Immature natural killer cell (primary cell): ENCODE measurements around the gene MSN. TPM values are rescaled to one million over a fixed set of nuclear protein-coding genes. Genes with fewer than 3 reads are reported as not detected.

Experiments used
- DNase-seq, 3 donors: peaks; one replicate each; pipeline ENCODE4 v3.0.0; 2022; ENCODE audit warnings: mixed read lengths in 1 of 3
- H3K27ac Mint-ChIP-seq, 6 donors: one replicate each; pipeline ENCODE4 v1.8.0; 2020; ENCODE audit warnings: mixed read lengths in 6 of 6, mild to moderate bottlenecking in 5 of 6, inconsistent platforms in 4 of 6, moderate library complexity in 3 of 6
- H3K27me3 Mint-ChIP-seq, 3 donors: one replicate each; pipeline ENCODE4 v1.8.0; 2020 to 2021; ENCODE audit warnings: low read depth in 3 of 3, mild to moderate bottlenecking in 3 of 3, mixed read lengths in 3 of 3, moderate library complexity in 3 of 3, inconsistent platforms in 1 of 3
- H3K36me3 Mint-ChIP-seq, 3 donors: one replicate each; pipeline ENCODE4 v1.8.0; 2020; ENCODE audit warnings: mixed read lengths in 3 of 3, inconsistent platforms in 2 of 3, mild to moderate bottlenecking in 2 of 3
- H3K4me1 Mint-ChIP-seq, 2 donors: one replicate each; pipeline ENCODE4 v1.8.0; 2020; ENCODE audit warnings: inconsistent platforms in 2 of 2, mild to moderate bottlenecking in 2 of 2, mixed read lengths in 2 of 2, moderate library complexity in 1 of 2
- H3K4me3 Mint-ChIP-seq, 5 donors: one replicate each; pipeline ENCODE4 v1.8.0; 2020; ENCODE audit warnings: mild to moderate bottlenecking in 5 of 5, mixed read lengths in 5 of 5, inconsistent platforms in 3 of 5, moderate library complexity in 3 of 5
- H3K9me3 Mint-ChIP-seq, 6 donors: one replicate each; pipeline ENCODE4 v1.8.0; 2020; ENCODE audit warnings: mild to moderate bottlenecking in 6 of 6, mixed read lengths in 6 of 6, inconsistent platforms in 4 of 6, moderate library complexity in 3 of 6
- polyA plus RNA-seq, 3 donors: library from polyadenylated mRNA; unstranded; fragments of 300-500 nt; fragmentation: Illumina TruSeq; gene quantifications; one replicate each; pipeline ENCODE4 v1.2.3, GENCODE V29; 2021

Gene MSN
- polyA plus RNA-seq, 3 donors from 2014 or later, result 1,039 to 1,577 (median 1,568) TPM

GRCh38 chrX:65685112-65685511 is 17.7 kb downstream of the MSN start:
- H3K9me3 Mint-ChIP-seq, result no peaks in the 10 kb centered on the region
- peaks cover 96 to 98% of the 10 kb centered on the region in 2 donors for H3K4me1 Mint-ChIP-seq
- peaks cover 3 to 8% (median 6%) of the 10 kb centered on the region in 3 donors for H3K36me3 Mint-ChIP-seq
- peak overlapping the region; percentile 55 to 79 (median 67) for H3K4me3 Mint-ChIP-seq
- no peak for DNase-seq
- H3K27ac Mint-ChIP-seq, result peak overlapping the region; percentile 83 to 89 (median 86)
- H3K27me3 Mint-ChIP-seq, result peaks cover 0 to 3% (median 0%) of the 10 kb centered on the region in 3 donors

DNA sequence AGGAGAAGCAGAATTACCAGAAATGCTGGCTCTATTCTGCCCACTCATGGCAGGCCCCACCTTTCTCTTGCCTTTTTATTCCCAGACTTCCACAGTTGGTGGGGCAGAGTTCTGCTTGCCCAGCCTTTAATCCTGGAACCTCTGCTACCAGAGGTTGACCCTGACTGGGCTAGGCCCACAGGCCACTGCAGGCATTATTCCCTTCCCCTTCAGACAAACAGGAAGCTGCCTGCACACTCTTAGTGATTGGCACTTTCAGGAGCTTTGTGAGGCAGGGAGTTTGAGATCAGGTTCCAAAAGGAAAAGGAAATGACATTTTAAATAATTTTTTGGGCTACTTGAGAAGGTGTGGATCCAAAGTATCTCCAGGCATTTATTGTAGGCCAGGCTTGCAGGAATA is 18.8 kb downstream of the MSN start:
- peak overlapping the region; percentile 71 to 92 (median 86) for H3K27ac Mint-ChIP-seq
- no peaks in the 10 kb centered on the region for H3K9me3 Mint-ChIP-seq
- H3K4me3 Mint-ChIP-seq, result peak overlapping the region; percentile 28 to 79 (median 58)
- H3K36me3 Mint-ChIP-seq, result peaks cover 0 to 6% (median 4%) of the 10 kb centered on the region in 3 donors
- peaks cover 0 to under 1% (median 0%) of the 10 kb centered on the region in 3 donors for H3K27me3 Mint-ChIP-seq
- peaks cover 97 to 99% of the 10 kb centered on the region in 2 donors for H3K4me1 Mint-ChIP-seq
- DNase-seq, result no peak

- DNase-seq, result no peak
- peak overlapping the region; percentile 83 to 92 (median 86) for H3K27ac Mint-ChIP-seq
- H3K4me1 Mint-ChIP-seq, result peaks cover 97 to 99% of the 10 kb centered on the region in 2 donors
- H3K36me3 Mint-ChIP-seq, result peaks cover 0 to 6% (median 4%) of the 10 kb centered on the region in 3 donors
- no peaks in the 10 kb centered on the region for H3K27me3 Mint-ChIP-seq
- no peaks in the 10 kb centered on the region for H3K9me3 Mint-ChIP-seq
- H3K4me3 Mint-ChIP-seq, result peak overlapping the region; percentile 55 to 85 (median 77)
These were observed 19.9 kb downstream of the MSN start for GRCh38 chrX:65687367-65687766.

GRCh38 chrX:65688403-65688871 is 21.0 kb downstream of the MSN start:
- Mint-ChIP-seq H3K4me1 (peaks cover 96 to 99% of the 10 kb centered on the region in 2 donors), H3K27ac (peak overlapping the region; percentile 76 to 92 (median 88)), H3K27me3 (no peaks in the 10 kb centered on the region), H3K4me3 (peak overlapping the region; percentile 70 to 87 (median 77)), H3K9me3 (no peaks in the 10 kb centered on the region), H3K36me3 (peaks cover 0 to 6% (median 4%) of the 10 kb centered on the region in 3 donors)
- DNase-seq, result peak; percentile 39 to 42 (median 39)

DNA sequence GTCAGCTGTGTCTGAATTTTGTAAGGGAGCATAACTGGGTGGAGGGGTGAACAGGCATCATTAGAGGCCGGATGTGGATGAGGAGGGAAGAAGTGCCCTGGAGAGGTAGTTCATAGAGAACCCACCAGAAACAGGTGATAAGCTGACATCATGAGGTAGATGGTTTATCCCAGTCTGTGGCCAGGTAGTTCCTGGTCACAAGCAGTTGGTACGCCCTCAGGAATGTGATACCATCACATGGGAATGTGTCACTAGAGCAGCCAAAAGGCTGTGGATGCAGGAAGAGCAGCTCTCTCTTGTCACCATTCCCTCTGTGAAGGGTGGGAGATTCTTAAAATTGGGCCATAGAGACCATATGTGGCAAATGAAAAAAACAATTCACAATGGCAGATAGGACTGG is 21.9 kb downstream of the MSN start:
- Mint-ChIP-seq H3K4me1 (peaks cover 97 to 99% of the 10 kb centered on the region in 2 donors), H3K27me3 (no peaks in the 10 kb centered on the region), H3K4me3 (peak overlapping the region; percentile 70 to 87 (median 77)), H3K9me3 (no peaks in the 10 kb centered on the region), H3K27ac (peak overlapping the region; percentile 76 to 92 (median 88)), H3K36me3 (peaks cover 0 to 6% (median 4%) of the 10 kb centered on the region in 3 donors)
- no peak for DNase-seq

- no peaks in the 10 kb centered on the region for H3K9me3 Mint-ChIP-seq
- peaks cover 0 to 4% (median 3%) of the 10 kb centered on the region in 3 donors for H3K36me3 Mint-ChIP-seq
- H3K27me3 Mint-ChIP-seq, result peaks cover 5 to 9% (median 6%) of the 10 kb centered on the region in 3 donors
- H3K4me3 Mint-ChIP-seq, result peak overlapping the region; percentile 50 to 87 (median 76)
- no peak for DNase-seq
- H3K4me1 Mint-ChIP-seq, result peaks cover 98 to 100% of the 10 kb centered on the region in 2 donors
- H3K27ac Mint-ChIP-seq, result peak overlapping the region; percentile 76 to 92 (median 88)
These were observed 22.8 kb downstream of the MSN start for GRCh38 chrX:65690057-65690855.

- DNase-seq, result no peak
- Mint-ChIP-seq H3K4me1 (peaks cover 98 to 100% of the 10 kb centered on the region in 2 donors), H3K9me3 (no peaks in the 10 kb centered on the region), H3K27ac (peak overlapping the region; percentile 91 to 96 (median 92)), H3K36me3 (no peaks in the 10 kb centered on the region), H3K27me3 (peaks cover 6 to 20% (median 13%) of the 10 kb centered on the region in 3 donors), H3K4me3 (peak overlapping the region; percentile 73 to 89 (median 75))
These were observed 28.5 kb downstream of the MSN start for GRCh38 chrX:65695849-65696449.

DNA sequence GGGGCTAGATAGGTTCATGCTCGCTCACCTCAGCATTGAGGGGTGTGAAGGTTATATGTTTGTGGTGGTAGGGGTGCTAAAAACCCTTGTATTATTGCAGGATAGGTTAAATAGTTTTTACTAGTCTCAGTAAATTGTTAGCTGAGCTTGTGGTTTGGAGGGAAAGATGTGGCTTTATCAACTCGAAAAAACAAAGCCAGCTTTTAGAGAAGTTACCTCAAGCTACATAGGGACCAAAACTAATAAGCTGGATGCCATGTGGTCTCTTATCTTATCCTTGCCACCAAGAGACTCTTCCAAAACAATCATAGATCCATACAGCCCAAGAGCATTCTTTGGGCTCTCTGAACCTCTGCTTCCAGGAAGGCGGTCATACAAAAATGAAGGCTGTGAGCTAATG is 29.2 kb downstream of the MSN start:
- H3K9me3 Mint-ChIP-seq, result no peaks in the 10 kb centered on the region
- H3K4me3 Mint-ChIP-seq, result peak overlapping the region; percentile 73 to 89 (median 75)
- H3K4me1 Mint-ChIP-seq, result peaks cover 98 to 100% of the 10 kb centered on the region in 2 donors
- peak overlapping the region; percentile 91 to 96 (median 92) for H3K27ac Mint-ChIP-seq
- peaks cover 0 to 4% (median 0%) of the 10 kb centered on the region in 3 donors for H3K36me3 Mint-ChIP-seq
- H3K27me3 Mint-ChIP-seq, result peaks cover 6 to 20% (median 17%) of the 10 kb centered on the region in 3 donors
- peak; percentile 51 to 60 (median 54) for DNase-seq

- Mint-ChIP-seq H3K36me3 (peaks cover 0 to 6% (median 0%) of the 10 kb centered on the region in 3 donors), H3K27me3 (peaks cover 6 to 20% (median 17%) of the 10 kb centered on the region in 3 donors), H3K9me3 (no peaks in the 10 kb centered on the region), H3K4me3 (peak overlapping the region; percentile 73 to 89 (median 75)), H3K27ac (peak overlapping the region; percentile 91 to 96 (median 92)), H3K4me1 (peaks cover 97 to 98% of the 10 kb centered on the region in 2 donors)
- no peak for DNase-seq
These were observed 29.8 kb downstream of the MSN start for GRCh38 chrX:65697211-65697641.

DNA sequence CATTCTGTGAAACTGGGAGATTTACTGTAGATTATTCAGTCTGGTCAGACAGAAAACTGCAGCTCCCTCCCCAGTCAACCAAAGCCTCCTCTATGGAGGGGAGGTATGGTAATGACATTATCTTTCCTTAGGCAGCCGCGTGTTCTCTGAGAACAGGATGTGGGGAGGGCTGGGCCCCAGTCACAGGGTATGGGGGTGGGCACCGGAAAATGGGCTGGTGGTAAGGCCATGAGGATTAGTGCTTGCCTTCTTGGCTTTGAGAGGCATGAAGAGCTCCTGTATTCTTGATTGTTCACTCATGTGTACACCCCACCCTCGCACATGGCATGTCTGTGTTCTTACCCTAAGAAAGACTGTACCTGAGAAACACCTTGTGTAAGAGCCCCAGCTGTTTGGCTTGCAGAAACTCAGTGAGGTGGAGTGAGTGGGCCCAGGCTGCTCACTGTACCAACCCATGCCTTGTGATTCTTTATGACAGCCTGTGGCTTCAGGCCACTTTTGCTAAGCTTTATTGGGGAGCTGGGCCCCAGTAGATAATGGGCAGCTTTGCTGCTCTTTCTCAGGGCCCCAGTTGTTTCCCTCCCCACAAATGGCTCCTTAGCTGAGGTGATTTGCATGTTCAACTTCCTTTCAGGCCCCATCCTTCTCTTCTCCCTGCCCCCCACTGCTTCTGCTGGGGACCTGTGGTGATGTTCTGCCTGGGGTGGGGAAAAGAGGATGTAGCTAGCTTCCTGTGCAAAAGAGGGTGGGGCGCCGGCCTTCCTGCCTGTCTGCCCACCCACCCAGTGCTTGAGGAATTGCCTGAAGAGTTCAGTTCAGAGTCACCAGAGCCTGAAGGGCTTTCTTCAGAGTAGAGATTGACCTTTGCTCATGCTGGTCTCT is 30.7 kb downstream of the MSN start:
- Mint-ChIP-seq H3K36me3 (peaks cover 0 to 11% (median 4%) of the 10 kb centered on the region in 3 donors), H3K4me1 (peaks cover 97 to 98% of the 10 kb centered on the region in 2 donors), H3K27ac (peak overlapping the region; percentile 91 to 96 (median 92)), H3K9me3 (no peaks in the 10 kb centered on the region), H3K4me3 (peak overlapping the region; percentile 73 to 89 (median 75)), H3K27me3 (peaks cover 6 to 20% (median 17%) of the 10 kb centered on the region in 3 donors)
- DNase-seq, result peak; percentile 79 to 81 (median 80)

GRCh38 chrX:65702956-65703355 is 35.5 kb downstream of the MSN start:
- Mint-ChIP-seq H3K36me3 (peaks cover 7 to 30% (median 7%) of the 10 kb centered on the region in 3 donors), H3K27me3 (peaks cover under 1 to 7% (median 2%) of the 10 kb centered on the region in 3 donors), H3K4me1 (peaks cover 97 to 98% of the 10 kb centered on the region in 2 donors), H3K27ac (peak overlapping the region; percentile 92 to 96 (median 94)), H3K4me3 (peak overlapping the region in 4 of 5 donors; percentile 23 to 79 (median 70)), H3K9me3 (no peaks in the 10 kb centered on the region)
- DNase-seq, result no peak

DNA sequence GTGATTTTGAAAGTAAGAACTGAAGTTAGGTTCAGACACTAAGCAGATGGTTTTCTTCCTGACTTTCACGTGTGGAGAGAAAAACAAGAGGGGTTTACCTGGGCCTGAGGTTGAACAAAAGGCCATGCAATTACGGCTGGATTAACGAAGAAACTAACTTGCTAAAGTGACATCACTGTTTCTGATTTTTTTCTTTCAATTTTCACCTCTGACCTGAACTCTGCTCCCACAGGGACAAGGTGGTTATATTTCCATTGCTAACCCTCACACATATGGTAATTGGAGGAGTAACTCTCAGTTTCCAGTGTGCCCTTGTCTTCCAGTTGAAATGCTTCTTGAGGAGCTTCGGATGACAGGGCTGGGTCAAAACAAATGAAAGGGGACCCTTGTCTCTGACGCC is 38.0 kb downstream of the MSN start:
- Mint-ChIP-seq H3K4me1 (peaks cover 90 to 93% of the 10 kb centered on the region in 2 donors), H3K4me3 (peak overlapping the region; percentile 45 to 86 (median 62)), H3K9me3 (no peaks in the 10 kb centered on the region)

More for the DNA sequence above, 38.0 kb downstream of the MSN start:
- Mint-ChIP-seq H3K27ac (peak overlapping the region; percentile 91 to 95 (median 92)), H3K27me3 (peaks cover 0 to 6% (median 4%) of the 10 kb centered on the region in 3 donors), H3K36me3 (peaks cover 7 to 35% (median 14%) of the 10 kb centered on the region in 3 donors)
- no peak for DNase-seq
